Kidney (tissue), 14 donors: ENCODE measurements around the gene TP53BP1. TPM values are rescaled to one million over a fixed set of nuclear protein-coding genes. Genes with fewer than 3 reads are reported as not detected.

ENCODE experiments used
- DNase-seq, 5 donors: peaks; one replicate each; pipeline ENCODE4 v3.0.0-alpha.2; 2013 to 2020
- FAIRE-seq: peaks from 2 replicates; lab custom pipeline; 2012; peaks lifted over from hg19 to GRCh38; lab: Jason Lieb, UNC
- H3K27ac ChIP-seq, 2 donors: one replicate each; pipeline ENCODE4 v1.7.0; 2013; ENCODE audit warnings: low read depth in 2 of 2, low read length in 2 of 2, inconsistent platforms in 1 of 2
- H3K27me3 ChIP-seq: one replicate; pipeline ENCODE4 v1.7.1; 2013; ENCODE audit warnings: low read length, inconsistent platforms; ENCODE audit not compliant: control insufficient read depth, insufficient read depth
- H3K36me3 ChIP-seq, 3 donors: one replicate each; pipeline versions ENCODE4 v1.7.0 to v1.7.1; 2013; ENCODE audit warnings: low read length in 3 of 3, control low read depth in 1 of 3, inconsistent platforms in 1 of 3; ENCODE audit not compliant: insufficient read depth in 3 of 3, control insufficient read depth in 2 of 3
- H3K4me1 ChIP-seq, 3 donors: one replicate each; pipeline versions ENCODE4 v1.7.0 to v1.7.1; 2013; ENCODE audit warnings: low read length in 3 of 3, inconsistent platforms in 1 of 3, low read depth in 1 of 3; ENCODE audit not compliant: control insufficient read depth in 2 of 3, insufficient read depth in 2 of 3
- H3K4me3 ChIP-seq, 3 donors: one replicate each; pipeline versions ENCODE4 v1.7.0 to v1.8.1; 2013; ENCODE audit warnings: low read length in 3 of 3, control low read depth in 1 of 3, inconsistent platforms in 1 of 3
- H3K9ac ChIP-seq, 3 donors: one replicate each; pipeline versions ENCODE4 v1.7.0 to v1.7.1; 2013; ENCODE audit warnings: low read length in 3 of 3, control low read depth in 1 of 3, inconsistent platforms in 1 of 3
- H3K9me3 ChIP-seq, 3 donors: one replicate each; pipeline versions ENCODE4 v1.7.0 to v1.7.1; 2013; ENCODE audit warnings: low read length in 3 of 3, control low read depth in 1 of 3, inconsistent platforms in 1 of 3; ENCODE audit not compliant: control insufficient read depth in 2 of 3, insufficient read depth in 1 of 3
- CTCF ChIP-seq: IDR thresholded peaks from 3 replicates; pipeline ENCODE4 v1.5.1; 2012; ENCODE audit warnings: mild to moderate bottlenecking, moderate library complexity, borderline replicate concordance; ENCODE audit not compliant: insufficient read depth; ENCODE audit errors: extremely low read depth
- intact Hi-C: fragments of 100-400 bp; cut with DNase I; formaldehyde crosslinking; loops from one replicate; pipeline ENCODE4 v1.11.1; 2022
- polyA plus RNA-seq: library from polyadenylated mRNA; stranded (reverse); fragments of 350-450 nt; fragmentation: Illumina TruSeq; extraction: RNeasy Lipid Tissue Mini Kit (QIAGEN cat#74804); gene quantifications from one replicate; pipeline ENCODE4 v1.2.3, GENCODE V29; 2014; ENCODE audit warnings: low read depth, low replicate concordance; ENCODE audit not compliant: insufficient read depth
- total RNA-seq: library from RNA; stranded (reverse); fragmentation: NEBNext Ultra II Directional; extraction: Animal tissue kit (Norgen Biotek cat#: 25700); gene quantifications from one replicate; pipeline ENCODE4 v1.2.1, GENCODE V29; 2021
- donor health status: control.
- donor health status: control.
- donor health status: control.
- donor health status: control.
- donor health status: control.
- donor health status: DM: yes; HTN: yes; CAD: no.
- donor health status: Normal renal cell carcinoma (clear cell type).

Gene TP53BP1
- total and polyA plus RNA-seq, 2 donors from 2014 or later: 15.9 to 47.4 TPM

DNA sequence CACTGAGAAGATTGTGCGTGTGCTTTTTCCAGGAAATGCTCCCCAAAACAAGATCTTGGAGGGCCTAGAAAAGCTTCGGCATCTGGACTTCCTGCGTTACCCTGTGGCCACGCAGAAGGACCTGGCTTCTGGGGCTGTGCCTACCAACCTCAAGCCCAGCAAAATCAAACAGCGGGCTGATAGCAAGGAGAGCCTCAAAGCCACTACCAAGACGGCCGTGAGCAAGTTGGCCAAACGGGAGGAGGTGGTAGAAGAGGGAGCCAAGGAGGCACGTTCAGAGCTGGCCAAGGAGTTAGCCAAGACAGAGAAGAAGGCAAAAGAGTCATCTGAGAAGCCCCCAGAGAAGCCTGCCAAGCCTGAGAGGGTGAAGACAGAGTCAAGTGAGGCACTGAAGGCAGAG, 29.3 kb upstream of the TP53BP1 start:
- intact Hi-C loops: no loop called here
- H3K27me3 ChIP-seq: no peaks in the 10 kb centered on the region

GRCh38 chr15:43521419-43521818, 28.5 kb upstream of the TP53BP1 start:
- H3K36me3 ChIP-seq: peaks cover 0 to 6% (median 3%) of the 10 kb centered on the region in 3 donors
- no peaks in the 10 kb centered on the region for H3K27me3 ChIP-seq
- intact Hi-C loops: no loop called here
- FAIRE-seq (no peak), DNase-seq (no peak)
- H3K4me1 ChIP-seq: peaks cover 0 to 11% (median 7%) of the 10 kb centered on the region in 3 donors
- H3K9me3 ChIP-seq: no peaks in the 10 kb centered on the region
- no peak for TF ChIP-seq CTCF
- H3K4me3 ChIP-seq: no peak overlapping the region
- no peak overlapping the region for H3K9ac ChIP-seq
- no peak overlapping the region for H3K27ac ChIP-seq

More for the DNA sequence above, 29.3 kb upstream of the TP53BP1 start:
- H3K9me3 ChIP-seq: no peaks in the 10 kb centered on the region
- H3K27ac ChIP-seq: no peak overlapping the region
- H3K4me3 ChIP-seq: no peak overlapping the region
- H3K4me1 ChIP-seq: peaks cover 0 to 4% (median 0%) of the 10 kb centered on the region in 3 donors
- no peak for TF ChIP-seq CTCF
- DNase-seq (no peak), FAIRE-seq (no peak)
- peaks cover 0 to 6% (median 3%) of the 10 kb centered on the region in 3 donors for H3K36me3 ChIP-seq
- H3K9ac ChIP-seq: no peak overlapping the region

- no peaks in the 10 kb centered on the region for H3K27me3 ChIP-seq
- no peak overlapping the region for H3K4me3 ChIP-seq
- FAIRE-seq (no peak), DNase-seq (no peak)
- no peak for TF ChIP-seq CTCF
- H3K27ac ChIP-seq: no peak overlapping the region
- intact Hi-C loops: no loop called here
- no peak overlapping the region for H3K9ac ChIP-seq
- H3K4me1 ChIP-seq: peaks cover 0 to 11% (median 9%) of the 10 kb centered on the region in 3 donors
- no peaks in the 10 kb centered on the region for H3K9me3 ChIP-seq
- peaks cover 0 to 6% (median 3%) of the 10 kb centered on the region in 3 donors for H3K36me3 ChIP-seq
These were observed 27.2 kb upstream of the TP53BP1 start for GRCh38 chr15:43520138-43520537.

DNA sequence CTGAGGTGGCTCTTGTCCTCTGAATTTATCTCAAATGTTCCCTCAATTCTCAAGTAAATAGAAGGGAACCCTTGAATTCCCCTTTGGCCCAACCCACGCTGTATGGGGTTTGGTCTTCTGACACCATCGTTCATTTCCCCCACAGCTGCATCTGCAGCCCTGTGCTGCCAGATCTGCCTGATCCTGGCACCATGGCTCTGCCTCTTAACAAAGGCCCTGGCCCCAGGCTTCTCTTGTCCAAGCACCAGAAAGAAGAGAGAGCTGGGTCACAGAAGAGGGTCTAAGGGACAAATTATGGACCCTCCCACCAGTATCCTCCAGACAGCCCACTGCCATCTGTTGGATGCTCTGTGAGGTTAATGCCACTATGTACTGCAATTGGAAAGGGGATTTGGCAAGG, 26.2 kb upstream of the TP53BP1 start:
- Histone ChIP-seq H3K9ac (no peak overlapping the region), H3K4me1 (peaks cover 0 to 11% (median 9%) of the 10 kb centered on the region in 3 donors), H3K4me3 (no peak overlapping the region), H3K27me3 (no peaks in the 10 kb centered on the region), H3K27ac (no peak overlapping the region), H3K9me3 (no peaks in the 10 kb centered on the region), H3K36me3 (peaks cover 0 to 6% (median 3%) of the 10 kb centered on the region in 3 donors)
- no peak for TF ChIP-seq CTCF
- intact Hi-C loops: no loop called here
- DNase-seq: no peak
- FAIRE-seq: no peak
